K562 (cell line): Measurements from ENCODE around the gene HIPK1. TPM values are rescaled to one million over a fixed set of nuclear protein-coding genes. Genes with fewer than 3 reads are reported as not detected.

Source experiments
- ATAC-seq: fragments of 200-7000 bp; cut with Tn5 transposase; 3 replicates; pipeline ENCODE4 v1.9.1; 2020; ENCODE audit warnings: moderate library complexity
- BruUV-seq: library from RNA; stranded (reverse); fragments of 400-500 nt; replicated peaks from 2 replicates; lab custom pipeline; 2021; lab: Mats Ljungman, UMichigan
- CTCF ChIA-PET: fragments of 300-600 bp; formaldehyde crosslinking; extraction: SDS; loops from one replicate; lab custom pipeline; 2021; ENCODE audit warnings: low intra/inter-chr PET ratio; lab: Yijun Ruan, JAX
- POLR2A ChIA-PET: fragments of 300-600, 350-650 bp; sonication (Branson Sonifier 250); formaldehyde crosslinking; extraction: SDS; loops from one replicate; lab custom pipeline; 2021; ENCODE audit warnings: antibody characterized with exemption, inconsistent platforms; lab: Yijun Ruan, JAX
- DNase-seq, 4 experiments: peaks; one replicate each; pipeline versions ENCODE4 v3.0.0 to v3.0.0-alpha.2; 2011 to 2018; ENCODE audit warnings: low spot score in 3 of 4, mixed read lengths in 3 of 4; ENCODE audit errors: extremely low read depth in 1 of 4
- FAIRE-seq: peaks from 2 replicates; lab custom pipeline; 2011; peaks lifted over from hg19 to GRCh38; lab: Jason Lieb, UNC
- H2AFZ ChIP-seq: 2 replicates; pipeline ENCODE4 v1.6.0; 2011; ENCODE audit warnings: low read depth, low read length, control low read depth, inconsistent platforms
- H3K27ac ChIP-seq: fragments of 200-600 bp; 3 replicates; pipeline ENCODE4 v1.8.0; 2011; ENCODE audit warnings: low read depth, mild to moderate bottlenecking, control low read depth, inconsistent platforms, low read length, moderate library complexity, mixed read lengths; ENCODE audit errors: extremely low read depth
- H3K27me3 ChIP-seq, 2 experiments: fragments of 300-600 bp in 1 of 2; 2 replicates in 1 of 2; 3 replicates in 1 of 2; pipeline versions ENCODE4 v1.6.0 to v1.8.0; 2011; ENCODE audit warnings: inconsistent platforms in 2 of 2, low read length in 2 of 2, mild to moderate bottlenecking in 1 of 2, mixed read lengths in 1 of 2, moderate library complexity in 1 of 2; ENCODE audit not compliant: control insufficient read depth in 2 of 2, insufficient read depth in 2 of 2
- H3K36me3 ChIP-seq: fragments of 300-600 bp; 3 replicates; pipeline ENCODE4 v1.8.0; 2011; ENCODE audit warnings: mild to moderate bottlenecking, low read length, inconsistent platforms; ENCODE audit not compliant: control insufficient read depth, insufficient read depth
- H3K4me1 ChIP-seq, 2 experiments: fragments of 200-600 bp in 1 of 2; replicated peaks in 1 of 2; 2 replicates in 1 of 2; 3 replicates in 1 of 2; pipeline versions ENCODE4 v1.5.1 to v1.8.0; 2011; ENCODE audit warnings: inconsistent platforms in 2 of 2, low read length in 2 of 2, mild to moderate bottlenecking in 1 of 2, mixed read lengths in 1 of 2, moderate library complexity in 1 of 2; ENCODE audit not compliant: control insufficient read depth in 2 of 2, insufficient read depth in 2 of 2
- H3K4me2 ChIP-seq: 2 replicates; pipeline ENCODE4 v1.6.1; 2011; ENCODE audit warnings: low read length, control low read depth, inconsistent platforms, mixed read lengths; ENCODE audit not compliant: insufficient read depth
- H3K4me3 ChIP-seq: fragments of 200-600 bp; sonication (generic), shearing (Covaris generic); 2 replicates; pipeline ENCODE4 v1.5.1; 2016; ENCODE audit warnings: control low read depth, inconsistent platforms
- H3K79me2 ChIP-seq: fragments of 200-600 bp; 3 replicates; pipeline ENCODE4 v1.8.0; 2011; ENCODE audit warnings: low read length, inconsistent platforms; ENCODE audit not compliant: control insufficient read depth, insufficient read depth
- H3K9ac ChIP-seq, 2 experiments: 2 replicates each; pipeline versions ENCODE4 v1.6.0 to v1.6.1; 2011; ENCODE audit warnings: low read depth in 2 of 2, low read length in 2 of 2, control low read depth in 1 of 2, inconsistent platforms in 1 of 2, mild to moderate bottlenecking in 1 of 2, mixed read lengths in 1 of 2; ENCODE audit not compliant: insufficient read depth in 1 of 2
- H3K9me1 ChIP-seq: one replicate; pipeline ENCODE4 v1.6.0; 2011; ENCODE audit warnings: inconsistent platforms, mild to moderate bottlenecking, low read length, moderate library complexity; ENCODE audit not compliant: control insufficient read depth, insufficient read depth
- H3K9me3 ChIP-seq: replicated peaks from 2 replicates; pipeline ENCODE4 v1.5.1; 2011; ENCODE audit warnings: low read depth, low read length, inconsistent platforms; ENCODE audit not compliant: control insufficient read depth, insufficient read depth
- H4K20me1 ChIP-seq: replicated peaks from 2 replicates; pipeline ENCODE4 v1.6.1; 2011; ENCODE audit warnings: low read length, inconsistent platforms, mixed read lengths; ENCODE audit not compliant: control insufficient read depth, insufficient read depth
- BDP1 ChIP-seq: IDR thresholded peaks from 3 replicates; pipeline ENCODE4 v1.6.1; 2011; ENCODE audit not compliant: insufficient read length, insufficient read depth
- CHCHD3 ChIP-seq: fragments of 250-450 bp; sonication (Bioruptor Pico); IDR thresholded peaks from 2 replicates; pipeline ENCODE4 v2.1.2; 2022; ENCODE audit warnings: mild to moderate bottlenecking
- MCM5 ChIP-seq: fragments of 450-650 bp; IDR thresholded peaks from 2 replicates; pipeline ENCODE4 v1.6.1; 2016; ENCODE audit warnings: low read depth
- NR1H2 ChIP-seq: sonication (generic); formaldehyde crosslinking; IDR thresholded peaks from 2 replicates; pipeline ENCODE4 v1.4.0; 2020; ENCODE audit warnings: mild to moderate bottlenecking, missing genetic modification reagents
- NR4A1 ChIP-seq, 2 experiments: fragments of 250-450 bp in 1 of 2; fragments of 450-650 bp in 1 of 2; sonication (Bioruptor Pico) in 1 of 2; IDR thresholded peaks; 2 replicates each; pipeline versions ENCODE4 v1.4.0 to v1.6.1; 2016 to 2020; ENCODE audit warnings: mild to moderate bottlenecking in 2 of 2, missing compliant biosample characterization in 1 of 2, missing genetic modification characterization in 1 of 2, moderate library complexity in 1 of 2
- SFPQ ChIP-seq: fragments of 200-400 bp; formaldehyde crosslinking; IDR thresholded peaks from 2 replicates; pipeline ENCODE4 v1.6.1; 2017; ENCODE audit warnings: mild to moderate bottlenecking, low read depth, low read length, moderate library complexity
- ZNF592 ChIP-seq: fragments of 450-650 bp; IDR thresholded peaks from 2 replicates; pipeline ENCODE4 v1.6.1; 2017; ENCODE audit warnings: antibody characterized with exemption, mild to moderate bottlenecking
- WGBS: fragments of 100-300 bp; shearing (Covaris generic); methylation state at CpG from one replicate; pipeline ENCODE4 v1.1.6; 2016; ENCODE audit warnings: low coverage, mixed read lengths; ENCODE audit not compliant: insufficient coverage; ENCODE audit errors: missing lambda C conversion rate; 5-methylcytosine and 5-hydroxymethylcytosine counted together
- in situ Hi-C: fragments of 300-500 bp; cut with MboI; formaldehyde crosslinking; loops from 4 replicates; pipeline ENCODE4 v1.15.0; 2018; ENCODE audit warnings: inconsistent platforms, mixed read lengths
- intact Hi-C: fragments of 100-400 bp; cut with micrococcal nuclease; formaldehyde crosslinking; loops from 2 replicates; pipeline ENCODE4 v1.14.2; 2022
- polyA plus RNA-seq, 8 experiments: library from polyadenylated mRNA; depleted of rRNA in 4 of 8; stranded (reverse) in 5 of 8; unstranded in 3 of 8; fragments of >200 nt; fragmentation: Nextera tagmentation in 2 of 8; fragmentation: Illumina TruSeq in 1 of 8; extraction: Ambion mirVana in 2 of 8; extraction: Trizol in 1 of 8; gene quantifications; 2 replicates each; pipeline versions ENCODE4 v1.2.1 to v1.2.3, GENCODE V29; 2011 to 2014; ENCODE audit warnings: inconsistent platforms in 1 of 8, missing spikeins in 1 of 8
- total RNA-seq, 7 experiments: library from RNA; depleted of rRNA in 6 of 7; stranded (reverse); fragments of >200 nt in 6 of 7; fragmentation: Illumina TruSeq in 2 of 7; extraction: Trizol in 2 of 7; gene quantifications; 2 replicates each; pipeline versions ENCODE4 v1.2.1 to v1.2.3, GENCODE V29; 2011 to 2021; ENCODE audit warnings: low replicate concordance in 1 of 7

HIPK1 gene
- total and polyA plus RNA-seq, 9 of the 15 experiments (the other 6 are each of a cell fraction or from before 2014, with no cell fraction given) = 10.0 to 57.9 (median 29.6) TPM

- TF ChIP-seq ZNF592 = no peak
- TF ChIP-seq MCM5 = no peak
Measured at GRCh38 chr1:113935970-113936369, 6.8 kb downstream of the HIPK1 start (continued).

- CTCF ChIA-PET = no interaction called here
- Histone ChIP-seq H3K27me3 (no peaks in the 10 kb centered on the region), H3K27ac (no peak overlapping the region), H3K9me1 (no peaks in the 10 kb centered on the region), H3K9me3 (no peaks in the 10 kb centered on the region), H3K79me2 (peaks cover 97% of the 10 kb centered on the region), H4K20me1 (peaks cover 16% of the 10 kb centered on the region; the same call in 1 of the 2 replicates), H2AFZ (no peak overlapping the region), H3K4me3 (no peak overlapping the region), H3K4me2 (no peak overlapping the region), H3K9ac (no peak overlapping the region), H3K36me3 (peaks cover 55% of the 10 kb centered on the region), H3K4me1 (peaks cover 20 to 32% of the 10 kb centered on the region in 2 experiments)
- WGBS = 71% methylated on average over 1 of the region's 1 CpG
- TF ChIP-seq SFPQ = no peak
- no peak for TF ChIP-seq NR1H2
- TF ChIP-seq NR4A1 (CRISPR knock-in tag; IDR thresholded peaks at IDR 0.05) = no peak
- no peak for TF ChIP-seq NR4A1 (tag; IDR thresholded peaks at IDR 0.05)
- TF ChIP-seq BDP1 = no peak
- no peak for TF ChIP-seq CHCHD3 (CRISPR knock-in tag)
- in situ Hi-C loops = no loop called here
- POLR2A ChIA-PET = interaction anchor here (0.7 to 7.3 kb wide), 4 partner anchors 7 to 1132 kb away, joined by 3 to 61 read pairs (median 4); partner anchors contain the start of gene HIPK1
- no TSS peak for BruUV-seq
- FAIRE-seq (no peak), DNase-seq (no peak), ATAC-seq (no peak)
- intact Hi-C loops = loop anchor here (10.0 kb wide), 1 partner anchor 182 kb away; the partner anchor contains the start of gene PHTF1
Measured at GRCh38 chr1:113937146-113937545, 8.0 kb downstream of the HIPK1 start.
